ENCODE measurements around the gene IL12RB2. TPM values are rescaled to one million over a fixed set of nuclear protein-coding genes. Genes with fewer than 3 reads are reported as not detected.

Gene IL12RB2
- total and polyA plus RNA-seq, 2 of the 13 experiments (the other 11 are each of a cell fraction or from before 2014, with no cell fraction given): not detected

DNA sequence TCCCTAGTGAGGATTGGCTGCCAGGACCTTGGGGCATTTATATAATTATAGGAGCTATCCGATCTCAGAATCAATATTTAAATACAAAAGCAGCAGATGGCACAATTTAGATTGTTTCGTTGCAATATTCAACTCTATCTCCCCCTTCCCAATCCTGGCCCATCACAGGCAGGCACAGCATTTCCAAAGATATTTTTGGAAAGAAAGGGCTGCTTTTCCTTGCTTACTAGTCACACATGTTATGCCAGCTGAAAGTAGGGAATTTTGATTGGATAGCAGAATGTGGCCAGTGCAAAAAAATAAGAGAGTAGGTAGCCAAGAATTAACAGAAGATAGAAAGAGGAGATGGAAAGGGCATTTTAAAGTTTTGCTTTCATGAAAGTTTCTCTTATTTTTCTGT lies 37.9 kb downstream of the IL12RB2 start:
- no TSS peak for BruUV-seq (replicated peaks)

DNA sequence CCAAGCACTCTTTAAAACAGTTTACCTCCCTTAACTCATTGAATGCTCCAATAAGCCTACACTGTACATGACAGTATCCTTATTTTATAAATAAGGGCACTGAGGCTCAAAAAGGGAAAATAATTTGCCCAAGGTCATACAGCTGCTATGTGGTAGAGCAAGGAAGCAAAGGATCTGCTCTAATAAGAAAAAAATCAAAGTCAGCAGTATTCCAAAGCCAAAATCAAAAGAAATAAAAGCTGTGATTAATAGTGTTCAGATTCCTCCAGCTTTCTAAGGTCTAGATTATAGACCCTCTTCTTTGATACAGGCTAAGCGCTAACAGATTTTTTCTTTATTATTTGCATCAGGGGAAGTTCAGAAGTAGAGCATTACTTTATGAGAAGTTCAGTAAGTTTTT lies 39.3 kb downstream of the IL12RB2 start:
- no peak overlapping the region for H2AFZ ChIP-seq (ENCODE audit: low read length)
- no peak overlapping the region for H3K27ac ChIP-seq (ENCODE audit: extremely low read length, insufficient read depth, low read length)
- H3K36me3 ChIP-seq (replicated peaks in 1 of 2; ENCODE audit: control insufficient read depth in 1 of 2, insufficient read depth in 2 of 2, low read length in 2 of 2): no peaks in the 10 kb centered on the region
- CTCF ChIA-PET (ENCODE audit: low intra/inter-chr PET ratio, low total read pairs): interaction anchor here (1.6 to 4.5 kb wide), 2 partner anchors 143 to 153 kb away, joined by 7 to 42 read pairs; no protein-coding TSS in a partner anchor
- DNase-seq (ENCODE audit: low spot score) (no peak), ATAC-seq (no peak), FAIRE-seq (no peak)
- H3K79me2 ChIP-seq (ENCODE audit: insufficient read depth, low read length): no peaks in the 10 kb centered on the region
- no peak overlapping the region for H3K4me2 ChIP-seq (ENCODE audit: low read depth, low read length)
- BruUV-seq (replicated peaks): no TSS peak
- in situ Hi-C loops (cut with HindIII; ENCODE audit: extremely low pct_ligation_motif_present, low pct_unique_long_range_greater_than_20kb) (loop anchor here (5.0 kb wide), 1 partner anchor 155 kb away; no protein-coding TSS in a partner anchor), intact Hi-C loops (cut with micrococcal nuclease; ENCODE audit: unreplicated experiment) (loop anchor here (1.0 to 5.0 kb wide), 3 partner anchors 142 to 415 kb away; no protein-coding TSS in a partner anchor)
- TF ChIP-seq MAFF (IDR thresholded peaks at IDR 0.05; ENCODE audit: low read depth, low read length): peak; percentile 45; the same call in 1 of the 2 replicates
- TF ChIP-seq SMC3 (IDR thresholded peaks at IDR 0.05; ENCODE audit: low read length): no peak
- peak; percentile 51 to 64; a peak in 3 of 4 replicates for TF ChIP-seq MAFK (conservative IDR thresholded peaks at IDR 0.05 in 1 of 2, IDR thresholded peaks at IDR 0.05 in 1 of 2; ENCODE audit: low read length in 2 of 2)
- H3K27me3 ChIP-seq (ENCODE audit: control insufficient read depth in 1 of 2, insufficient read depth in 2 of 2, low read length in 2 of 2): no peaks in the 10 kb centered on the region
- no peaks in the 10 kb centered on the region for H3K9me3 ChIP-seq (ENCODE audit: low read length)
- 98% methylated on average over 1 of the region's 1 CpG for WGBS (ENCODE audit: low lambda C conversion rate)
- H4K20me1 ChIP-seq (ENCODE audit: insufficient read depth, low read length): no peaks in the 10 kb centered on the region
- H3K9ac ChIP-seq (ENCODE audit: insufficient read depth, low read depth, low read length): no peak overlapping the region
- POLR2A ChIA-PET: no interaction called here
- no peaks in the 10 kb centered on the region for H3K4me1 ChIP-seq (ENCODE audit: insufficient read depth, low read length)
- H3K4me3 ChIP-seq (replicated peaks in 1 of 3; ENCODE audit: insufficient read depth in 1 of 3, low read depth in 2 of 3, low read length in 3 of 3): no peak overlapping the region

More for the DNA sequence above, 37.9 kb downstream of the IL12RB2 start:
- no peaks in the 10 kb centered on the region for H3K36me3 ChIP-seq (replicated peaks in 1 of 2; ENCODE audit: control insufficient read depth in 1 of 2, insufficient read depth in 2 of 2, low read length in 2 of 2)
- H3K4me2 ChIP-seq (ENCODE audit: low read depth, low read length): no peak overlapping the region
- H3K9ac ChIP-seq (ENCODE audit: insufficient read depth, low read depth, low read length): no peak overlapping the region
- no peaks in the 10 kb centered on the region for H3K4me1 ChIP-seq (ENCODE audit: insufficient read depth, low read length)
- CTCF ChIA-PET (ENCODE audit: low intra/inter-chr PET ratio, low total read pairs): interaction anchor here (4.5 kb wide), 1 partner anchor 155 kb away, joined by 42 read pairs; no protein-coding TSS in a partner anchor
- H3K9me3 ChIP-seq (ENCODE audit: low read length): no peaks in the 10 kb centered on the region
- no peak for ATAC-seq
- in situ Hi-C loops (cut with HindIII; ENCODE audit: extremely low pct_ligation_motif_present, low pct_unique_long_range_greater_than_20kb) (loop anchor here (5.0 kb wide), 1 partner anchor 157 kb away; no protein-coding TSS in a partner anchor), intact Hi-C loops (cut with micrococcal nuclease; ENCODE audit: unreplicated experiment) (loop anchor here (5.0 kb wide), 1 partner anchor 417 kb away; no protein-coding TSS in a partner anchor)
- no peaks in the 10 kb centered on the region for H4K20me1 ChIP-seq (ENCODE audit: insufficient read depth, low read length)
- no peak overlapping the region for H3K4me3 ChIP-seq (replicated peaks in 1 of 3; ENCODE audit: insufficient read depth in 1 of 3, low read depth in 2 of 3, low read length in 3 of 3)
- WGBS (ENCODE audit: low lambda C conversion rate): 0% methylated on average over 2 of the region's 2 CpGs
- POLR2A ChIA-PET: no interaction called here
- no peak for DNase-seq (ENCODE audit: low spot score)
- no peak for FAIRE-seq
- no peak overlapping the region for H3K27ac ChIP-seq (ENCODE audit: extremely low read length, insufficient read depth, low read length)
- H3K79me2 ChIP-seq (ENCODE audit: insufficient read depth, low read length): no peaks in the 10 kb centered on the region
- TF ChIP-seq ZNF292 (CRISPR knock-in tag; IDR thresholded peaks at IDR 0.05; ENCODE audit: borderline replicate concordance, low read depth): no peak
- no peak for TF ChIP-seq SP2 (CRISPR knock-in tag; IDR thresholded peaks at IDR 0.05)
- no peaks in the 10 kb centered on the region for H3K27me3 ChIP-seq (ENCODE audit: control insufficient read depth in 1 of 2, insufficient read depth in 2 of 2, low read length in 2 of 2)
- H2AFZ ChIP-seq (ENCODE audit: low read length): no peak overlapping the region
